Urothelium cell line (cell line): ENCODE data around the gene KLHL2.

Experiments
- DNase-seq: peaks from one replicate; pipeline ENCODE4 v3.0.0; 2011; ENCODE audit warnings: low spot score, mixed read lengths
- FAIRE-seq: peaks from 2 replicates; lab custom pipeline; 2011; peaks lifted over from hg19 to GRCh38; lab: Jason Lieb, UNC

Gene KLHL2

DNA sequence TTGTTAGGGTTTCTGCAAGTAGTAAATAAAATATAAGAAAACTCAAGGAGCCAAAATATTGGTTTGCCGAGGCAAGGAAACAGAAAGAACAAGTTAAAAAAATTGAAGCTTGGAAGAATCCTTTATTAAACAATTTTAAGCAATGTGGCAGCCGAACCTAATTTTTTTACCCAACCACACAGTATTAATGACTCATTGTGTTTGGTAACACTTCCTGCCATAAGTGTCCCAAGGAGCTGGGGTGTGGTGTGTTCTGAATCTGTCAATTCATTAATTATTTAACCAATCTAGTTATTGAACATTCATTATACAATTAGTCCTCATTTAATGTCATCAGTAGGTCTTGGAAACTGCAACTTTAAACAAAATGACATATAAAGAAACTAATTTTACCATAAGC, 152.1 kb downstream of the KLHL2 start:
- no peak for FAIRE-seq

DNA sequence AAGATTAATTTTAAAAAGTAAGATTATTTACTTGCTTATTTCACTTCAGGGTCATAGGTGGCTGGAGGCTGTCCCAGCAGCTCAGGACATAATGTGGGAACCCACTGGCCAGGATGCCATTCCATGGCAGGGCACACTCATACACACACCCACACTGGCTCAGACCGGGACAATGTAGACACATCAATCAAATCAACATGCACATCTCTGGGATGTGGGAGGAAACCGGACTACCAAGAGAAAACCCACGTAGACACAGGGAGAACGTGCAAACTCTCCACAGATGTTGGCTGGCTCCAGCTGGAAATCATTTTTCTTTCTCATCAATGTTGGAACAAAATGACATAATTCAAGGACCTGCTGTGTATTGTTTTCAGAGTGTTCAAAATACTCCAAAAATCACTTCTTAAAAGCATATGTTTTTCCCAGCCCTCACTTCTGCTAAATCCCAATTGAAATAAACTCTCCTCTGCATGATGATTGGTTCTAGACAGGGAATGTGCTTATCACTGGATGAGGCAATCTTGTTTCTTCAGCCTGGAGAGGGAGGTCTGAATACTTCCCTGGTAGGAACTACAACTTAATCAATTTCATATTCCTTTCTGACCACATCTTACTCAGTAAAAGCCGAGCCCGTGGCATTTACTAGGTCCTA, 152.8 kb downstream of the KLHL2 start:
- FAIRE-seq (no peak), DNase-seq (no peak)

More for the DNA sequence above, 152.1 kb downstream of the KLHL2 start:
- DNase-seq = peak; percentile 26

DNA sequence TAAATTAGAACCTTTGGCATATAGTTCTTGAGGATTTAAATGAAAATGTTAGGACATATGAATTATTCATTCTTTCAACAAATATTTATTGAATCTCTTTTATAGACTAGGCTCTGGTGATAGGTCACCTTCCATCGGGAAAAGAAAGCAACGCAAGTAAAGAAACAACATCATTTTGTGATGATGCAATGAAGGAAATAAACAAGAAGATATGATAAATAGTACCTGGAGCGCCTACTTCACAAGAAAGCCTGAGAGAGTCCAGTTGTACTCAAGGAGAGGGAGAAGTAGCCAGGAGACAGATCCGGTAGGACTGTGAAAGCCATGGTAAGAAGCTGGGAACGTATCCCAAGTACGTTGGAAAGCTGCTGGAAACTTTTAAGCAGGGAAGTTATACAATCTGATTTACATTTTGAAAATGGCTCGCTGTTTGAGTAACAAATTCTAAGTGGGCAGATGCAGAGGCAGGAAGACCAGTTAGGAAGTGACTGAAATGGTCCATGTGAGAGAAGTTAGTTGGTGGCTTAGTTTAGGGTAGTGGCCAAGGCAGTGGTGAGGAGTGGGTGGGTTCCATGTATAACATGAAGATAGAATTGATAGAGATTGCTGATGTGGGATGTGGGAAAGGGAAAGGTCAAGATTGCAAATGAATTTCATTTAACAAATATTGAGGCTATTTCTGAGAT, 153.8 kb downstream of the KLHL2 start:
- FAIRE-seq (no peak), DNase-seq (no peak)

DNA sequence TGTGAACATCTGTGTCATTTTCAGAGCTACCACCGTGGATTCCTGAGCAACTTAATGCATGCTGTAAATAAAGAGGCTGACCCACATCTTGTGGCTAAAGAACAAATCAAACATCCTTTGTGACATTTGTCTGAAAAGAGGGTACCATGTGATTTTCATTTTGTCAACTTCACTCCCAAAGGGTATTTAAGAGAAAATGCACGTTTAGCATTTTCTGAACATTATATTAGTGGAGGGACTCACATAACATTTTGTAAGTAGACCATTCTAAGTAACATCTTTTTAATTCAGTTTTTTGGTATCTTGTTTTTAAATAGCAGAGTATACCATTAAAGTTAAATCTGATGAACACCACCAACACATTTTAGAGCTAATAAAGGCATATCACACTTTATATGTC, 154.4 kb downstream of the KLHL2 start:
- FAIRE-seq = no peak
- no peak for DNase-seq

DNA sequence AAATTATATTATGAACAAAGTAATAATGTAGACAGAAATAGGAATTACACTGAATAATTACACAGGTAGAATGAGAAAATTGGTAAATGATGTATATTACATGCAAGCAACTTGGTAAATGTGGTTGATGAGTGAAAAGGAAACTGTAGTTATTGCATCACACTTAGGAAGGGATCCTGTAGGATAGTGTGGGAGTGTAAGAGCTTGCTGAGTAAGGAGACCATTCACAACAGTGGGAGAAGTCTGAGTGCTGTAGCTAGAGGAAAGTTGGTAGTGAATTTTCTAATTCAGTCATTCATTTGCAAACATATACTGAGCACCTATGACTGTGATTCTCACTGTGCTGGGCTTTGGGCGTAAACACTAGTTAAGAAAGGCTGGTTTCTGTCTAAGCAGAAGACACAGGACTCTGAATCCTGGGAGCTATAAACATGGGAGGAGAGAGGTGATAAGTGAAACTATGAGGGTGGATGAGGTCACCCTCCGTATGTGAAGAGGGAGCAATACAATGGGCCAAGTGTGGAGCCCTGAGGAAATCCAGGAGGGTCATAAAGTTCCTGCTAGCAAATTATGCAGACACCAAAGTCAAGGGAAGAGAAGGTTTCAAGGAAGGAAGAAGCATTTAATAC, 157.2 kb downstream of the KLHL2 start:
- DNase-seq (no peak), FAIRE-seq (no peak)

DNA sequence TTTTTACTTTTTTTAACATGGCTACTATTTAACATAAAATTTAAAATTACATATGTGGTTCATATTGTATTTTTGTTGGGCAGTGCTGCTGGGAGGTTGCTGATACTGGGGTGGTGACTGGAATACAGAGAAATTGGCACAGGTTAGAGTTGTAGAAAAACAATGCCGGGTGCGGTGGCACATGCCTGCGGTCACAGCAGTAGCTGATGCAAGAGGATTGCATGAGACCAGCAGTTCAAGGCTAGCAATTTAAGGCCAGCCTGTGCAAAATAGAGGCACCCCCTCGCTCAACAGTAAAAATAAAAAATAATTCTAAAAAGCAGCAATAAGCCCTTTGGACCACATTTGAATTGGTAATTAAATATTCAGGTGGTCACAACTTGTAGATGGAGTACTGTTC, 159.7 kb downstream of the KLHL2 start:
- FAIRE-seq (no peak), DNase-seq (peak; percentile 28)

DNA sequence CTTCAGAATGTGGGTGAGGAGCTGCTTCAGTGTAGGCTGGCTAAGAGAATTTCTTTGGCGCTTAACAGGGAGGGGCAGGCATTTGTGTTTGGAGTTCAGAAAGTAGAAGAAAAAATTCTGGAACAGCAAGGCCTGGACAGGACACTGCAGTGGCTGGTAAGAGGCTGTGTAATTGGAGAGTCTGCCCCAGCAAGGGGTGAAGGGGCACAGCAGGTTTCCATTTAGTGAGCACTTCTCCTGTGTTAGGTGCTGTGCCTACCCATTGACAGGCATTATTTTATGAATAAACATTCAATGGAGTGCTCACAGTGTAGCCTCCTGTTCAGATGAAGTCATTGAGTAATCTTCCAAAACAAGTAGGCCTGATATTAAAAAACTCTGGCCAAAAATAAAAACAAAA, 160.8 kb downstream of the KLHL2 start:
- FAIRE-seq (no peak), DNase-seq (no peak)

DNA sequence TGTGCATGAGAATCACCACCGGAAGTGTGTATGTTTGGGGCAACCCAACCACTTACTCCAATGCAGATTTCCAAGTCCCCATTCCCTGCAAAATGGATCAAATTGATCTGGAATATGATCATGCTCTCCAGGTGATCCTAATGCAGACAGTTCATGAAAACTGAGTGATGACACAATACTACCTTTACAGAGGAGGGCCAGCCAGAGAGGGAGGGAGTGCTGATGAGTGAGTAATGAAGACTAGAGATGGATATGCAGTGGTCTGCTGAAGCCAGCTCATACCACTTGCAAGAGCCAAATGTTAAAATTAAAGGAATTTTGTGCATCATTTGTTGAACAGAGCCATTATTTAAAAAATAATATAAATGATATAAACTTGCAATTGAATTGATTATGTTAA, 161.2 kb downstream of the KLHL2 start:
- DNase-seq = no peak
- no peak for FAIRE-seq

DNA sequence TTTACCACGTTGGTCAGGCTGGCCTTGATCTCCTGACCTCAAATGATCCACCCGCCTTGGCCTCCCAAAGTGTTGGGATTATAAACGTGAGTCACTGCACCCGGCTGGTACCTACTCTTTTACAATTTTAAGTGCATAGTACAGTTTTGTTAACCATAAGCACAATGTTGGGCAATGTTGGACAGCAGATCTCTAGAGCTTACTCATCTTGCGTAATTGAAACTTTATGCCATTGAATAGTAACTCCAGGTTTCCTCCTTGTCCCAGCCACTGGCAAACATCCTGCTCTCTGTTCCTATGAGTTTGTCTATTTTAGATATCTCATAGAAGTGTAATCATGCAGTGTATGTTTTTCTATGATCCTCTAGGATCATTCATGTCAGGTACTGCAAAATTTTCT, 162.2 kb downstream of the KLHL2 start:
- DNase-seq (no peak), FAIRE-seq (no peak)

DNA sequence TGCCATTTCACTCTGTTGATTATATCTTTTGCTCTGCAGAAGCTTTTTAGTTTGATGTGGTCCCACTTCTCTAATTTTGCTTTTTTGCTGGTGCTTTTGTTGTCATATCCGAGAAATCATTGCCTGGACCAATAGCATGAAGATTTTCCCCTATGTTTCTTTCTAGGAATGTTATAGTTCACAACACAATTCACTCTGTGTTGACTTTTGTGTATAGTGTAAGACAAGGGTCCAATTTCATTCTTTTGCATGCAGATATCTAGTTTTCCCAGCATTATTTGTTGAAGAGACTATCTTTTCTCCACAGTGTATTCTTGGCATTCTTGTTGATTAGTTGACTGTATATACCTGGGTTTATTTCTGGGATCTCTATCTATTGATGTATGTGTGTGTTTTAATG, 163.2 kb downstream of the KLHL2 start:
- FAIRE-seq (no peak), DNase-seq (no peak)
